Activated gamma-delta T cell (primary cell): Measurements from ENCODE around the gene SLC6A11.

ENCODE experiments used
- DNase-seq: peaks from one replicate; lab custom pipeline; 2025; lab: John Stamatoyannopoulos, UW
- total RNA-seq, 2 donors: gene quantifications; one replicate each; lab custom pipeline; 2026; lab: John Stamatoyannopoulos, UW

Gene SLC6A11
- 0 to 0.09 reads per million in 2 donors for total RNA-seq

DNA sequence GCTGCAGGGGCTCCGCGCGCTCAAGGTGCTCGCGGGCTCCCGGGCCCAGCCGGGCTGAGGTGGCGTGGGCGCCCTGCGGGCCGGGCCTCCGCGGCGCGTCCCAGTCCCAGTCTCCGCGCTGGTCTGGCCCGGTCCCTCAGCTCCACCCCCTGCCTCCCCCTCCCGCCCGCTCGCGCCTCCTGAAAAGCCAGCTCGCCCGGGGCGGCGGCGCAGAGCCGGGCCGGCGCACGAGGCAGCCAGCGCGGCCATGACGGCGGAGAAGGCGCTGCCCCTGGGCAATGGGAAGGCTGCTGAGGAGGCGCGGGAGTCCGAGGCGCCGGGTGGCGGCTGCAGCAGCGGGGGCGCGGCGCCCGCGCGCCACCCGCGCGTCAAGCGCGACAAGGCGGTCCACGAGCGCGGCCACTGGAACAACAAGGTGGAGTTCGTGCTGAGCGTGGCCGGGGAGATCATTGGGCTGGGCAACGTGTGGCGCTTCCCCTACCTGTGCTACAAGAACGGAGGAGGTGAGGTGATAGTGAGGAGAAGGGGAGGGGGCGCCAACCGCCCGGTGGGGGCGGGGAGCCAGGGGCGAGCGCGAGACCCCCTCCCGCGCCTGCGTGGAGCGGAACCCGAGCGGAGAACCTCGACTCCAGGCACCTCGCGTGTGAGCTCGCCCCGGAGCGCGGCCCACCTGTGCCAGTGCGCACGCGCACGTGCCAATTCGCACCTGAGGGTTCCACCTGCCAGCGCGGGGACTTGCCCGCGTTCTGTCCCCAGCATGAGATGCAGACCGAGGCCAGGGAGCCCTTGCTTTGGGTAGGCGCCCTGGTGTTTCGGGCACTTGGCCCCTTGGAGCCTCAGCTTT lies at the start of gene SLC6A11:
Gene SLC6A11, plus strand, starts transcription at position 210 of the 844 bp plus-strand sequence. Its CDS starts 38 bp downstream, at position 248.
- no peak for DNase-seq

DNA sequence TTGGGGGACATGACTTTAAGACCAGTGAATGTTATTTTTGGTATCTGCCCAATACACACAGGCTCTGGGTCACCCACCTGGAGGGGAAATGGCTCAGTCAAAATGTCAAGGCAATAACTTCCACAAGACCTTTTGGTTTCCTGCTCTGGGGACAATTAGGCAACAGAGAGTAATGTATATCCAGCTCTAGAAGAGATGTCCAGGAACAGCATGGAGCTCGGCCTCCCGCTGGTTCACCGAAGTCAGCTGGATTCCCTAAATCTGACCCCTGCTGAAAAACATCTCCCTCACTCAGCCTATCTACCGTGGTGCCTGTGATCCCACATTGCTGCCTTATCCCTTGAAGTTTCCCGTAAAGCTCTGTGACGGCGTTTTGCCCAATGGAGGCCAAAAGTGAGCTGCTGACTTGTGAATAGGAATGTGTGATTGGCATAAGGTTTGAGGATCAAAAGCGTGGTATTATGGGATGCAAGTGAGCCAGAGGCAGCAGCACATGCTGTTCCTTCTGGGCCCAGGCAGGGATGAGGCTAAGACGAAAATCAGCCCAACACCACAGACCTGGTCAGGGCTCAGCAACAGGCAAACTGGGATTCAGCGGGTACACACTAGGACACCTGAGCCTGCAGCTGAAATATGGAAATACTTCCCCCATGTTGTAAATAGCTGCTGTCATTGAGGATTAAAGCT lies 47.2 kb upstream of the SLC6A11 start:
- DNase-seq: no peak

DNA sequence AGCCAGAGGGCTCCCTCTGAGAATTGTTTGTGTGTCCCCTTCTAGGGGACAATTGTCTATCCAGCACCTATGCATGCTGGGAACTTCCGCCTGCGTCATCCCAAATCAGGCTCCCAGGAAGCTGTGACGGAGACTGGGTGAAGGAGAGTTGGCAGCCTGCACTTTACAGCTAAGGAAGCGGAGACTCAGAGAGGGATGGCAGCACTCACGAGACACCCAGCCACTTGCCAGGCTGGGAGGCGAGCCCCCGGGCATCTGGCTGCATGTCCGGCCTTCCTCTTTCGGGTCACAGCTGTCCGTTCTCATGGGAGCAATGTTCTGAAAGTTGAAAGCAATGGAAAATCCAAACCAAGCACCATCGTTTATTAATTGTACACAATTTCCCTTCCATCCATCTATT lies 45.5 kb upstream of the SLC6A11 start:
- DNase-seq: no peak

DNA sequence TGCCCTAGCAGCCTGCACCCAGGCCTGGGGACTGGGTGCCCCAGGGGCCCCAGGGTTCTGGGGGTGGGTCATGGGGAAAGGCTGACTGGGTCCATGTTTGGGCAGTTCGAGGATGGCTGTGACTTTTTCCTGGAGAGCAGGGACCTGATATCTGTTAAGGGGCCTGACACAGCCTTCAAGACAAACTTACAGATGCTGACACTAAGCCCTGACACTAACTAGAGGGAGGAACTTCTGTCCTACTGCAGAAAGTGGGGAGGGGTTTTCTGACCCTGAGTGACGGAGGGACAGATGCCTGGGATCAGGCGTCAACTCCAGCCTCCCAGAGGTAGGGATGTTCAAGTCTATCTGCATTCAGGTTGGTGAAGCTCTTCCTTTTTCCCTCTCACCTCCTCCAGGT lies 45.0 kb upstream of the SLC6A11 start:
- no peak for DNase-seq

DNA sequence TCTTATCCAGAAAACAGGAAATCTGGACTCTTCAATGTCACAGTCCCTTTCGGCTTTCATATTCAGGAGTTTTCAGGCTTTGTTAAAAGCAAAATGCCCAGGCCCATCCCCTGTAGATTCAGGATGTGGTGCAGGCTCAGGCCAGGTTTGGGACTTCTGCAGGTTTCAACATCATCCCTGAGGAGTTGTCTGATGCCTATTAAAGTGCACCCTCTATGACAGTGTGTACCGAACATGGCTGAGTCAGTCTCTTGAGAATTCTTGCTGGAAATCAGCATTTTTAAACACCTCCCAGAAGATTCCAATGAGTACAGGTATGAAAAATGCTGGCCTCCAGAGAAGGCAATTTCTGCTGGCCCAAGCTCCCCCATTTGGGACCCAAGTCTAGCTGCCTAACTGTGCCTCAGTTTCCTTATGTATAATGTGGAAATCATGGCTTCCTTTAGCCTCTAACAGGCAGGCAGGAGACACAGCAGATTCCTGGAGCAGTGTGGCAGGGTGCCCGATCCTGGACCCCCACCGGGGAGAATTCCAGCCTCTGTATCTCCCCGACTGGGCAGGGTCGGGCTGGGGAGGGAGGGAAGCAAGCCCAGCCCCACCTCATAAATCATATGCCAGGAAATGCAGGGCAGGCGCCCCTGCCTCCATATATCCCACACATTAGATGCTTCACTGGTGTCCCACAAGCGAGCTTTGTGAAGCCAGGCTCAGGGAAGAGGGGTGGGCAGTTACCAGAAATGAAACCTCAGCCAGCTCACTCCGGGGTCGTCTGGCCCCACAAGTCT lies 44.4 kb upstream of the SLC6A11 start:
- no peak for DNase-seq

DNA sequence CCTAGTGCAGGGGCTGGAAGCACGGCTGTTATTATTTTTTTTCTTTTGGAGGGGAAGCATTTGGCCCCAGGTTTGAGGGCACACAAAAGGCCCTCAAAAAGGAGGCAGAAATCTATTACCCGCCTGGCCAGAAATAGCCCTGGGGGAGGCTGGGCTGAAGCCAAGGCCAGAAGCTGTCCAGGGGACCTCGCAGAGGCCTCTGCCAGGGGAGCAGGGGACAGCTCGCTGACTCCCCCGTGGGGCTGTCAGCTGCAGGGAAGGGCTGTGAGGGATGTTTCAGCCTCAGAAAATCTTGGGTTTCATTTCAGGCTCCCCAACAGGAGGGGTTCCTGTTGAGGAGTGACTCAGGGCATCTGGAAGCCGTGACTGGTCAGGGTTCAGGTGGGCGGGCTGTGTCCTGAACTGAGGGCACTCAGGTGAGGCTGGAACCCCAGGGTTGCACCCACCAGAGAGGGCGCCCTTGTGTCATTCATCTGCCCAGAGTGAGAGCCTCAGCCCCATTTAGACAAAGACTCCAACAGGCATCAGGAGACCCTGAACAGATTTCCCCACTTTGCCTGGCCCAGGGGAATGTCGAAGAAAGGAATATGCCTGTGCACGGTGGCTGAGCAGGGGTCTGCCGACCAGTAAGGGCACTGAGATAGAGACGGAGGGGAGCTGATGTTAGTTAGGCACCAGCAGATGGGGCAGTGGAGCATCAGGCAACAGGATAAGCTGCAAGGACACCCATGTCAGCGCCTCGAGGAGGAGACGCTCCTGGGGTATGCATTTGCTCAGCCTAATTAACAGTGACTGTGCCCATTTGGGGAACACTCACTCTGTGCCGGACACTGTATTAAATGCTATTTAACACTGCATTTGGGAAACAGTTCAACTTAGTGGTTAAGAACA lies 43.5 kb upstream of the SLC6A11 start:
- DNase-seq: no peak

DNA sequence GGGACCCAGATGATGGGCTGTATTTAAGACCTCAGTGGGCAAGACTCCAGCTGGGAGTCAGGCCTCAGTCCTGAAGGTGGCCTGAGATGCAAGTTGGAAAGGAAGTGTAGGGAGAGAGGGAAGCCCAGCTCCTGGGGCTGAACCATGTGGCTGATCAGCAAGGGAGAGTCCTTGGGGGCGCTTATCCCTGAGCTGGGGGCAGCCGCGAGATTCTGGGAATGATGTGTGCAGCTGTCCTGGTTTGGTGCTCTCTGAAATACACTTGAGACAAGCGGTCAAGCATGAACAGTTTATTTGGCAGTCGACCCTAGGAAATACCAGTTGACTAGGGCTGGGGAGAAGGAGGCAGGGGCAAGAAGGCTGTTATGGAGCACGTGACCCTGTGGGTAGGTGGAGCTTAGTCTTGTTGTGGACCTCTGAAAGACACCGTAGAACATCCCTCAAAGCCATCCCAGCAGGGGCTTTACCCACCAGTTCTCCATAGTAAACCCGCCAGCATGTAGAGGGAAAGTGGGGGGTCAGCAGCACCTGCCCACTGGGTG lies 41.8 kb upstream of the SLC6A11 start:
- no peak for DNase-seq

DNA sequence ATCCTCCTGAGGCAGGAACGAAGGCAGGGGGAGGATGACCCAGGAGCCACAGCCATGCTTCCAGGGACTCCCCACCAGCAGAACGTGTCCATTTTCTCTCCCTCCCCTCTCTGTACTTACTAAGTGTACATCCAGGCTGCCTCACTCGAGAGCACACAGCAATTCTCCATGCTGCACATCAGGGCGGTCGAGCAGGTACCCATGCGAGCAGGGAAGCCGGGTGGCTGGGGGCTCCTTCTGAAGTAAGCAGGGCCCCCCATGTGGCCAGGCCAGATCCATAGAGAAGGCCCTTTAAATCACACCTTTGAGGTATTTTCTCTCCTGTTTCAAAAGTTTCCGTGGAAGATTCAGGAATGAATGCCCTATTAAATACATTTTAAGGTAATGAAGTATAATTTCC lies 41.2 kb upstream of the SLC6A11 start:
- no peak for DNase-seq

DNA sequence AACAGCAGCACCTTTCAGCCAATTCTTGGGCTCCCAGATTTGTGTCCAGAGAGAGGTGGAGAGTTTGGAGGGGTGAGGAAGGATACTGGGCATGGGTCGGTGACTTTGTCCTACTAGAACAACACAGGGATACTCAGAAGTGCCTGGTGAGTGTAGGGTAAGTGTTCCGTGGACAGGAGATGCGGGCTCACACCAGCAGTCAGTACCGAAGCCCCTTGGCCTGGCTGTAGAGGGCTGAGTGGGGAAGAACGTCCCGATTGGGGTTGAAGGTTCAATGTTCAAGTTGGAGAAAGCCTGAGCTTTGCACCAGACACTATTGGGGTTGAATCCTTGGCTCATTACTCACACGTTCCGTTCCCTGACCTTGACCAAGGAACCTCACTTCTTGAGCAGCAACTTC lies 40.8 kb upstream of the SLC6A11 start:
- DNase-seq: no peak

DNA sequence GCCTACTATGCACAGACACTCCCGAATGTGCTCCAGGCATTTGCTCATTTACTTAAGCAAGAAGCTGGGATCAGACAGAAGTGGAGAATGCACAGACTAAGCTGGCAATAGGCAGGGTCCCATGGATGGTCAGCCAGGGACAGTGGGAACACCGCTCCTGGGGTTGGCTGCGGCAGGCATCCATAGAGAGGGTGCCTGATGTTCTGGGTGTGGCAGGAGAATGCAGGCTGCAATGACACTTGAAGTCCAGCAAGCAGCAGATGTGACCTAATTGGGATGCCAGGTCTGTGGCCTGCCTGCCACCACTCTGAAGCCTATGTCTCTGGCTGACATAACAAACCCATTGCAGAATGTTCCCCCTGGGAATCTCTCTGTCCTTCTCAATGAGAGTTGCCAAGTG lies 40.2 kb upstream of the SLC6A11 start:
- no peak for DNase-seq

DNA sequence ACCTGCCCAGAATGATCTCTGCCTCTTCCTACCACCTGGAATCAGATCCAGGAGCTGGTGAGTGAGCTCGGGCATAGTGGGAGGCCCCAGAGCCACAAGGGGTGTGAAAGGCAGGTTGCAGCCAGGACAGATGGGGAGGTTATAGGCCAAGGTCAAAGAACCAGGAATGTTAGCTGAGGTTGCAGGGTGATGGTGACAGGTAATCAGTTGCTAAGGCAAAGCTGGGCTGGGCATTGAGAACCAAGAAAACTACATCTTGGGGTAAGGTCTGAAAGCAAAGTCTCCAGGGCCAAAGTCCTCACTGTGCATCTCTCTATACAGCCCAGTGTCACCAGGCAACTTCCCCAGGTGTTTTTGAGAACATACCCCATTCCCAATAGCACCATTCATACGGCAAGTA lies 38.4 kb upstream of the SLC6A11 start:
- no peak for DNase-seq

DNA sequence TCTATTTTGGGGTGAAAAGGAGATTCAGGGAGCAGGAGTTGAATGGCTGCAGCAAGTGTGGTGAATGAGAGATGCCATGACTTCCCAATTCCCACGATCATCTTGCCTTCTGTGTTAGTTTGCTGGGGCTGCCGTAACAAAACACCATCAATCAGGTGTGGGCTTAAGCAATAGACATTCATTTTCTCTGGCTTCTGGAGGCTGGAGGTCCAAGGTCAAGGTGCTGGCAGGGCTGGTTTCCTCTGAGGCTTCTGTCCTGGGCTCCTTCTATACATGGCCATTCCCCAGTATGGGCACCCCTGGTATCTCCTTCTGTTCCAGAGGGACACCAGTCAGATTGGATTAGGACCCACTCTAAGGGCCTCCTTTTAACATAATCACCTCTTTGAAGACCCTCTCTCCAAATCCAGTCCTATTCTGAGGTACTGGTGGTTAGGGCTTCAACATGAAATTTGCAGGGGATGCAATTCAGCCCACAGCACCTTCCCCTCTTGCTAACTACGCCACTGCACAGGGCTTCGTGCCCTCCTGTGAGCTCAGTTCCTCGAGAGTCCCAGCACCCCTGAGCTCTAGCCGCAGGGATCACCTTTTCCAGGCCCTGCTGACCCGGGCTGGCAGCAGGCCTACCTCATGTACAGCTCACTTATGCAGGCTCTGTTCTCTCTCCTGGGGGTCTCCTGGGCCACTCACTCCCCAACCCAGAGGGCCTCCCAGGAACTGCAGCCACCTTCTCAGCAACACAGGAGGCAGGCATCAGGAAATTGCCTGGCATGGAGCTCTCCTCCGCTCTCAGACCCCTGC lies 37.3 kb upstream of the SLC6A11 start:
- no peak for DNase-seq

DNA sequence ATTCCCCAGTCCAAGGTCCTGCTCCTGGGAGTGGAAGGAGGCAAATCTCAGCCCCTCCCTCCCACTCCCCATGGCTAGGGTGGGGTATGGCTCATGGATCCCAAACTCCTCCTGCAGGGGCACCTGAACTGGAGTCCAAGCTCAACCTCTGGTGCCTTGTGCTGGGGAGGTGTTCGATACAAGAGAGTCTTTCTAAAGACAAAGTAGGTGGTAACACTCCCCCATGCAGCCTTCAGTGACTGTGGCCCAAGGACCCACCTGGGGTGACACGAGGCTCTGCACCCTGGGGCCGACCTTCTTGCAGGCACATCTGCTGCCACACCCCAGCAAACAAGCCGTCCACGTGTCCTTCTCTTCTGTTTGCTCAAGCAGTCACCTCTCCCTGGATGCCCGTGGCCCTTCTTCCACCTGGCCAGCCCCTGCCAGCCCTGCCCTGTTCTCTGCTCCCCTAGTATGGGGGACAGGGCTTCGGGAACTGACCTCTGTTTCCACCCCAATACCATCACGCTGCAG lies 36.7 kb upstream of the SLC6A11 start:
- no peak for DNase-seq

DNA sequence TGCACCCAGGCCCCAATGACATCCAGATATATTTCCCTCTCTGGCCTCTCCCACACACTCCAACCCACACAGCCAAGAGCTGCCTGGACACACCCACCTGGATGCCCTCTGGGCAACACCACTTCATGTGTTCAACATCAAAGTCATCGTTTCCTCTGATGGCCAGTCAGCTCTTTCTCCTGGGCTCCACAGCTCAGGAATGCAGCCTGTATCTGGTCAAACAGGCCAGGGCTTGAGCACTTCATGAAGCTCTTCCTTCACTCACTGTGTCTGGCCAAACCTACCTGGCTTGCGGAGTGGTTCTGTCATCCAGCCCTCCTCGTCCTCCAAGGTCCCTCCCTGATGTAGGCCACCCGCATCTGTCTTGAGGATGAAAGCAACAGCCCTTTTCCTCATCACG lies 35.8 kb upstream of the SLC6A11 start:
- DNase-seq: no peak

DNA sequence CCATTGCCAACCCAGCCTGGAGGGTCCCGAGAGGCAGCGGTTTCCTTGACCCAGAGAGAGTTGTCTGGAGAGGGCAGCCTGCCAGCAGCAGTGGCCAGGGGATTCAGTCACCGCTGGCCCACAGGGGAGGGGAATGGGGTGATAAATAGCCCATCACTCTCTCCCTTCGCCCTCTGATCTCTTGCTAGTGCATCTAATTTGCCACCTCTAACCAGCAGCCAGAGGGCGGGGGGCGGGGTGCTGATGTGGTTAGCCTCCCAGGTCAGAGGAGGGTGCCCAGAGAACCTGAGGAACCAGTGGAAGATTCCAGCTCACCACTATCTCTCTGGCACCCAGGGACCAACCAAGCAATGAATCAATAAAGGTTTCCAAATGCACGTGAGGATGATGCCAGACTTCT lies 35.1 kb upstream of the SLC6A11 start:
- DNase-seq: no peak

DNA sequence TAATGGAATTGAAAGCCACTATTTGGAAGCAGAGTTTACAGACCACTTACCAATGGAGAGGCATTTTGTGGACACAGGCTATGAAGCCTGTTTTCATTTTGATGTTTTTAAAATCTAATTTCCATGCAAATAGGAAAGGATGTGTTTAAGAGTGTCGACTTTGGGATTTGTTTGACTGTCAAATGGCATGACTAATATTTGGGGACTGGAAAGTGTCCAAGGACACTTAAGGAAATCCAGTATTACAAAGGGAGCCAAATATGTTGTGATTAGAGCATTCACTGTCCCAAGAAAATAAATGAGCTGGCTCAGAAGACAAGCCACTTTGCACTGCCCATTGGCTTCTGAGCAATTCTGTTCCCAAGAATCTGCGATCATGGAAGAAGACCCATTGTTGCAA lies 34.0 kb upstream of the SLC6A11 start:
- DNase-seq: no peak

DNA sequence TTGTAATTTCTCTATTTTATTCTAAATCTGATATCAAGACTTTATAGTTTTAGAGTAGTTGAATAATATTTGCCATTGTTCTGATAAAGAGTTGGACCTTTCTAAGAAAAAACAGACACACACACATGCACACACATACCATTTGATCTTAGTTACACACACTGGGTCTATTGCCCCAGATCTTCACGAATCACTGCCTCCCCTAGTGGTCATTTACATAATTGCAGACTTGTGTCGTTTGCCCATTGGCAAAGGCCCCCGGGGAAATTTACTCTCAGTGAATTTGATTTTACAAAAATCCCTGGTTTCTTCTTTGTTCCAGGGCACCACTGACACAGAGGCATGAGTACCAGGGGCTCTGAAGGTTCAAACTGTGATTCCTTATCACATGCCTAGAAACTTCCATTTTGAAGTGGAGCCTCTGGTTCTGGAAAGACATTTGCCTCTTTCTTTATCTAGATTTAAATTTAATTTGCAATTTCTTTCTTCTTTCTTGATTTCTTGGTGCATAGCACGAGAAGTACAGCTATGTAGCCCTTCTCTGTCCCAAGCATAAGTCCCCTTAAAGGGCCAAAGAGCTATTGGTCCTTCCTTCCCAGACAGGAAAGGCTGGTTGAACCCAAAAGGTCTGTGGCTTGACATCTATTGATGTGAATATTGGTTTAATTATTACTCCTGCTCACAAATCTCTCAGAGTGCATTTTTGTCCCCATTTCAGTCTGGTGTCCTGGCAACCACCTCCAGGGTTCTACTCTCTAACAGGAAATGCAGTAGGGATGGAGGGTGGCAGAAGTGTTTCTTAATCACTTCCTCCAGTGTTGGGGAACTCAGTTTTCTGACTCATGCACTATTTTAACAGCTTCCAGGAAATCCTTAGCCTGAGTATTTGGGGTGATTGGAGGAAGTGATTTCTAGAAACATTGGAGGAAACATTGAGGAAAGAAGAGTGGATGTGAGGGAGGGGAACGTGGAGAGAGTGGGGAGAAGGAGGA lies 32.4 kb upstream of the SLC6A11 start:
- DNase-seq: no peak

DNA sequence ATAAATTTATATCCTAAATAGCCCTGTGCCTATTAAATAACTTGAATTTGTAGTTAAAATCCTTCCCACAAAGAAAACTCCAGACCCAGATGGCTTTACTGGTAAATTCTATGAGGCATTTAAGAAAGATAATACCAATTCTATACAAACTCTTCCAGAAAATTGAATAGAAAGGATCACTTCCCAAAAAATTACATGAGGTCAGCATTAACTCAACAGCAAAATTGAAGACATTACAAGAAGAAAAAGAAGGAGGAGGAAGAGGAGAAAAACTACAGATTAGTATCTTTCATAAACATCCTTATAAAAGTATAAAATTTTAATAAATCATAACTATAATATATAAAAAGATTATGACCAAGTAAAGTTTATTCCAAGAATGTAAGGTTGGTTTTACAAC lies 29.4 kb upstream of the SLC6A11 start:
- no peak for DNase-seq

DNA sequence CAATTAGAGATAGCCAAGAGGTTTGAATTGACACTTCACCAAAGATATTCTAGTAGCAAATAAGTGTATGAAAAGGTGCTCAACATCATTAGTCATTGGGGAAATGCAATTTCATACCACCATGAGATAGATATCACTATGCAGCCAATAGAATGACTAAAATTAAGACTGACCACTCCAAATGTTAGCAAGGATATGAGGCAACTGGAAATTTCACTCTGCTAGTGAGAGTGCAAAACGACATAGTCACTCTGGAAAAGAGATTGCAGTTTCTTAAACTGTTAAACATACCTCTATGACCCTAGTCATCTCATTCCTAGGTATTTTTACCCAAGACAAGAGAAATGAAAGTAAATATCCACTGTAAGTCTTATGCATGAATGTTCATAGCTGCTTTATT lies 27.6 kb upstream of the SLC6A11 start:
- DNase-seq: no peak
